Heart right ventricle (tissue), 16 donors: ENCODE measurements around the gene PRPF6. TPM values are rescaled to one million over a fixed set of nuclear protein-coding genes. Genes with fewer than 3 reads are reported as not detected.
"Not testable (repeated sequence)": the region's sequence is repeated elsewhere in the genome, so short reads cannot be mapped to it uniquely, and the experiment has no call there.

Experiments
- ATAC-seq, 8 donors: fragments of 200-7000 bp; cut with Tn5 transposase; one replicate each; pipeline ENCODE4 v1.9.1; 2020; ENCODE audit warnings: mild to moderate bottlenecking in 8 of 8, moderate library complexity in 8 of 8, moderate number of reproducible peaks in 1 of 8
- DNase-seq, 2 donors: peaks; one replicate each; pipeline ENCODE4 v3.0.0-alpha.2; 2020
- H3K27ac ChIP-seq, 10 donors: fragments of 200-600 bp; sonication (generic) in 2 of 10; one replicate each; pipeline versions ENCODE4 v1.5.0 to v1.8.0; 2020 to 2022; ENCODE audit warnings: mild to moderate bottlenecking in 3 of 10
- H3K27me3 ChIP-seq, 7 donors: fragments of 200-600 bp; one replicate each; pipeline ENCODE4 v1.8.0; 2021 to 2022; ENCODE audit warnings: mild to moderate bottlenecking in 2 of 7
- H3K36me3 ChIP-seq, 9 donors: fragments of 200-600 bp; sonication (generic) in 1 of 9; one replicate each; pipeline versions ENCODE4 v1.5.0 to v1.8.0; 2020 to 2022; ENCODE audit warnings: mild to moderate bottlenecking in 2 of 9
- H3K4me1 ChIP-seq, 9 donors: fragments of 200-600 bp; sonication (generic) in 1 of 9; one replicate each; pipeline versions ENCODE4 v1.5.0 to v1.8.0; 2020 to 2022; ENCODE audit warnings: mild to moderate bottlenecking in 4 of 9
- H3K4me3 ChIP-seq, 10 donors: fragments of 200-600 bp; sonication (generic) in 2 of 10; one replicate each; pipeline versions ENCODE4 v1.5.0 to v1.8.0; 2020 to 2022; ENCODE audit warnings: mild to moderate bottlenecking in 7 of 10, moderate library complexity in 2 of 10
- H3K9me3 ChIP-seq, 11 donors: fragments of 200-600 bp in 10 of 11; sonication (generic) in 2 of 11; one replicate each; pipeline versions ENCODE4 v1.5.0 to v1.8.0; 2013 to 2022; ENCODE audit warnings: mild to moderate bottlenecking in 2 of 11, control low read depth in 1 of 11, moderate library complexity in 1 of 11
- CTCF ChIP-seq, 9 donors: fragments of 200-600 bp; sonication (generic) in 2 of 9; IDR thresholded peaks; one replicate each; pipeline versions ENCODE4 v1.5.0 to v1.8.0; 2021 to 2022; ENCODE audit warnings: antibody characterized with exemption in 9 of 9, mild to moderate bottlenecking in 5 of 9, moderate library complexity in 1 of 9
- WGBS, 2 donors: extraction: QIAGEN DNeasy Blood & Tissue Kit; methylation state at CpG; one replicate each; pipeline ENCODE4 v1.1.7; 2013; ENCODE audit warnings: inconsistent platforms in 1 of 2; 5-methylcytosine and 5-hydroxymethylcytosine counted together
- intact Hi-C, 10 donors: fragments of 100-400 bp; cut with DNase I; formaldehyde crosslinking; loops; one replicate each; pipeline versions ENCODE4 v1.11.1 to v1.14.2; 2022
- polyA plus RNA-seq, 2 donors: library from polyadenylated mRNA; stranded (reverse); fragments of 200-250 nt; gene quantifications; one replicate each; pipeline ENCODE4 v1.2.3, GENCODE V29; 2013
- total RNA-seq, 10 donors: library from RNA; stranded (reverse); fragmentation: NEBNext Ultra II Directional in 3 of 10; extraction: Animal tissue kit (Norgen Biotek cat#: 25700) in 3 of 10; gene quantifications; one replicate each; pipeline versions ENCODE4 v1.2.1 to v1.2.4, GENCODE V29; 2021 to 2023
- donor health status: Arrhythmogenic right ventricular cardiomyopathy.
- donor health status: ischemic (EF 13 %, LVEDD 7.1; RV severe dilation, severe dysfunction).
- donor health status: healthy with polysubstance abuse.
- donor health status: DM: no; HTN: yes; CAD: no.
- donor health status: DM: no; HTN: no; CAD: no.
- donor health status: ischemic (EF 25% LVEDD 6.9; RV normal size, moderate dysfunction).
- donor health status: ischemic (EF 25% LVEDD 5.7; RV mildly dilated, moderate dysfunction).
- donor health status: healthy.
- donor health status: DM: yes; HTN: yes; CAD: no.
- donor health status: Ischemic cardiomyopathy.
- donor health status: ischemic (EF 35%, LVEDD 5.7; RV mildly dilated, moderate dysfunction).
- donor health status: nonischemic (EF 11% LVEDD 7.7; RV severe dilation, severe dysfunction).
- donor health status: DM: yes; HTN: yes; CAD: no.
- donor health status: PGD.
- donor health status: ischemic (EF 29% LVEDD 5.4; RV normal size, mild dysfunction).
- donor health status: nonischemic (EF 23%, LVEDD 6.1; RV moderate dilation, normal function).

The PRPF6 gene
- total and polyA plus RNA-seq, 12 donors = 27.8 to 53.6 (median 48.1) TPM

DNA sequence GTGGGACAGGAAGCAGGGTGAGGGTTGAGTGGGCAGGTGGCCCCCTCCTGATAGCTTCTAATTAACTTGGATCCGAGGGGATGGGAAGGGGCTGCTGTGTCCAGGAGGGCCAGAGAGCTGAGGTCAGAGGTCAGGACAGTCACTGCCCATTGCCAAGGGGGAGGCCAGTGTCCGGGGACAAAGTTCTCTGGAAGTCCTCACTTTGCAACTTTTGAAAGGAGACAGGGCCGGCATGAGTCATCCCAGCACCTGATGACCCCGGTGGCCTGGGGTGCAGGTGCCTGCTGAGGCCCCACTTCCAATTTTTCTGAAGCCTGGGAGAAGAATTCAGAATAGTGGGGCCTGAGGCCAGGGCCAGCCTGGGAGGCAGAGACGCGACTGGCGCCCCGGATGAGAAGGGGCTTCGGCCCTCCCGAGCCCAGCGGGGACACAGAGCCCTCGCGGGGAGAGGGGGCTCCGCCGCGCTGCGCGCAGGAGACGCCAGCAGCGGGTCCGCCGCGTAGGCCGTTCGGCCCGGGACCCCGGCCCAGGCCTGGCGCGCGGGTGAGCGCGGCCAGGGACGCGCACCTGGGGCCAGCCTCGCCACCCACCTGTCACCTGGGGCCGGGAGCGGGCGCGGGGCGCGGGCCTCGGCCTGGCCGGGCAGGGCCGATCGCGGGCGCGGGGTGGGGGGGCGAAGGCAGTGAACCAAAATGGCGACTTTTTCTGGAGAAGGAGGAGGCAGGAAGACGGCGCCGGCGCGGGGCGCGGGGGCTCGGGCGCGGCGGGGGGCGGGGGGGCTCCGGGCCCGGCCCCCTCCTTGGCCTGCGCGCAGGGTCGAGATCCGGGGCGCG lies 11.8 kb upstream of the PRPF6 start:
- 1 to 2% methylated on average over 43 to 69 of the region's 70 CpGs for WGBS, 2 donors
- ATAC-seq (no peak), DNase-seq (peak; percentile 42)
- Histone ChIP-seq H3K36me3 (peaks cover 0 to 27% (median 4%) of the 10 kb centered on the region in 9 donors), H3K9me3 (no peaks in the 10 kb centered on the region), H3K4me3 (peak overlapping the region in 9 of 10 donors; percentile 52 to 93 (median 63)), H3K4me1 (peaks cover 13 to 52% (median 38%) of the 10 kb centered on the region in 9 donors), H3K27me3 (no peaks in the 10 kb centered on the region), H3K27ac (peak overlapping the region; percentile 34 to 85 (median 73))
- intact Hi-C loops = no loop called here
- TF ChIP-seq CTCF (IDR thresholded peaks at IDR 0.05) = no peak

GRCh38 chr20:63969838-63970713 lies 10.9 kb upstream of the PRPF6 start, which contains the start of gene ZNF512B:
Gene ZNF512B (minus strand): TSS chr20:63969930. CDS start chr20:63967950, 1,980 bp downstream.
- H3K27ac ChIP-seq = peak within 1 kb of the TSS; percentile 34 to 85 (median 73)

GRCh38 chr20:63970714-63971431 lies 10.1 kb upstream of the PRPF6 start:
- DNase-seq (no peak), ATAC-seq (no peak)
- Histone ChIP-seq H3K4me3 (no peak overlapping the region), H3K4me1 (peaks cover 13 to 54% (median 38%) of the 10 kb centered on the region in 9 donors), H3K36me3 (peaks cover 0 to 23% (median 4%) of the 10 kb centered on the region in 9 donors), H3K27ac (peak overlapping the region in 4 of 10 donors; percentile 32 to 70 (median 68)), H3K27me3 (no peaks in the 10 kb centered on the region), H3K9me3 (no peaks in the 10 kb centered on the region)
- no peak for TF ChIP-seq CTCF (IDR thresholded peaks at IDR 0.05)
- intact Hi-C loops = loop anchor here in 8 of 10 donors (5.0 to 10.0 kb wide), 7 partner anchors 59 to 434 kb away; partner anchors contain the start of gene PTK6 (in 4 of the 8)
- 91 to 95% methylated on average over 5 of the region's 5 CpGs for WGBS, 2 donors

More at GRCh38 chr20:63969838-63970713, 10.9 kb upstream of the PRPF6 start, which contains the start of gene ZNF512B:
- Histone ChIP-seq H3K4me3 (peak within 1 kb of the TSS in 9 of 10 donors; percentile 59 to 93 (median 63)), H3K27me3 (no peaks in the 10 kb centered on the region), H3K36me3 (peaks cover 0 to 22% (median 4%) of the 10 kb centered on the region in 9 donors), H3K9me3 (no peaks in the 10 kb centered on the region), H3K4me1 (peaks cover 13 to 54% (median 38%) of the 10 kb centered on the region in 9 donors)
- WGBS, 2 donors = 5 to 7% methylated on average over 36 to 54 of the region's 73 CpGs
- intact Hi-C loops = loop anchor here in 8 of 10 donors (5.0 to 10.0 kb wide), 7 partner anchors 58 to 433 kb away; partner anchors contain the start of gene PTK6 (in 4 of the 8)
- peak in 1 of 9 donors; percentile 9 for TF ChIP-seq CTCF (IDR thresholded peaks at IDR 0.05)
- ATAC-seq (peak in 7 of 8 donors; percentile 2 to 51 (median 26)), DNase-seq (peak; percentile 70 to 71)

DNA sequence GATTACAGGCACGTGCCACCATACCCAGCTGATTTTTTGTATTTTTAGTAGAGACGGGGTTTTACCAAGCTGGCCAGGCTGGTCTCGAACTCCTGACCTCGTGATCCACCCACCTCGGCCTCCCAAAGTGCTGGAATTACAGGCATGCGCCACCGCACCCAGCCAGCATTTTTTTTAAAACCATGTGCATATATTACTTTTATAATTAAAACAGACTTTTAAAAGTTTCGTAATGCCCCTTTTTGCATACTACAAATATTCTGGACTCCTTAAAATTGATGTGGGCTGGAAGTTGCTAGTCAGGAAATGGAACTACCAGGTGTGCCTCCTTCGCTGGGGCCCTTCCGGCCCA lies 9.0 kb upstream of the PRPF6 start:
- Histone ChIP-seq H3K4me3 (peak overlapping the region in 1 of 10 donors; percentile 16), H3K27ac (peak overlapping the region; percentile 5 to 67 (median 50)), H3K4me1 (peaks cover 13 to 54% (median 38%) of the 10 kb centered on the region in 9 donors), H3K36me3 (peaks cover 0 to 15% (median 0%) of the 10 kb centered on the region in 9 donors)
- H3K27me3 ChIP-seq, DNase-seq, ATAC-seq, H3K9me3 ChIP-seq: not testable (repeated sequence)
- intact Hi-C loops = loop anchor here in 8 of 10 donors (2.0 to 10.0 kb wide), 8 partner anchors 60 to 435 kb away; partner anchors contain the start of gene PTK6 (in 4 of the 8)
- 70 to 73% methylated on average over 10 of the region's 10 CpGs for WGBS, 2 donors
